Mesenchymal stem cell (in vitro differentiated cells and primary cell): Measurements from ENCODE around the gene PLXNA2.

Experiments used
- DNase-seq: peaks from one replicate; pipeline ENCODE4 v3.0.0-alpha.2; 2013
- H2AFZ ChIP-seq: one replicate; pipeline ENCODE4 v1.6.1; 2013; ENCODE audit warnings: low read depth, mild to moderate bottlenecking, control low read depth, inconsistent platforms, low read length, moderate library complexity
- H2AK5ac ChIP-seq: 2 replicates; pipeline ENCODE4 v1.6.1; 2013; ENCODE audit warnings: low read length, moderate library complexity, mild to moderate bottlenecking, inconsistent platforms; ENCODE audit not compliant: severe bottlenecking
- H2BK120ac ChIP-seq: one replicate; pipeline ENCODE4 v1.6.1; 2013; ENCODE audit warnings: low read depth, mild to moderate bottlenecking, inconsistent platforms, low read length, moderate library complexity
- H2BK12ac ChIP-seq, 2 experiments: one replicate each; pipeline ENCODE4 v1.6.1; 2013; ENCODE audit warnings: inconsistent platforms in 2 of 2, low read length in 2 of 2, mild to moderate bottlenecking in 2 of 2, moderate library complexity in 2 of 2, control low read depth in 1 of 2
- H2BK15ac ChIP-seq: one replicate; pipeline ENCODE4 v1.6.1; 2013; ENCODE audit warnings: mild to moderate bottlenecking, low read depth, inconsistent platforms; ENCODE audit not compliant: poor library complexity, severe bottlenecking
- H2BK5ac ChIP-seq: 2 replicates; pipeline ENCODE4 v1.6.1; 2013; ENCODE audit warnings: low read depth, mild to moderate bottlenecking, low read length, control low read depth, inconsistent platforms; ENCODE audit not compliant: poor library complexity, severe bottlenecking
- H3K14ac ChIP-seq, 2 experiments: one replicate each; pipeline ENCODE4 v1.6.1; 2013; ENCODE audit warnings: inconsistent platforms in 2 of 2, low read length in 2 of 2, control low read depth in 1 of 2, mild to moderate bottlenecking in 1 of 2, moderate library complexity in 1 of 2
- H3K18ac ChIP-seq, 2 experiments: one replicate each; pipeline ENCODE4 v1.6.1; 2013; ENCODE audit warnings: inconsistent platforms in 2 of 2, low read length in 2 of 2, control low read depth in 1 of 2, low read depth in 1 of 2, mild to moderate bottlenecking in 1 of 2
- H3K23ac ChIP-seq, 2 experiments: one replicate each; pipeline ENCODE4 v1.6.1; 2013; ENCODE audit warnings: inconsistent platforms in 2 of 2, low read length in 2 of 2, mild to moderate bottlenecking in 2 of 2, moderate library complexity in 2 of 2, control low read depth in 1 of 2
- H3K27ac ChIP-seq: 2 replicates; pipeline ENCODE4 v1.5.1; 2013; ENCODE audit warnings: mild to moderate bottlenecking, moderate library complexity, low read length, control low read depth, inconsistent platforms; ENCODE audit not compliant: poor library complexity, severe bottlenecking
- H3K27me3 ChIP-seq, 2 experiments: 2 replicates each; pipeline versions ENCODE4 v1.6.1 to v1.7.0; 2013; ENCODE audit warnings: low read length in 2 of 2, mild to moderate bottlenecking in 2 of 2, moderate library complexity in 2 of 2, control low read depth in 1 of 2, inconsistent platforms in 1 of 2; ENCODE audit not compliant: control insufficient read depth in 1 of 2, insufficient read depth in 1 of 2
- H3K36me3 ChIP-seq, 2 experiments: 2 replicates each; pipeline versions ENCODE4 v1.6.1 to v1.7.0; 2013; ENCODE audit warnings: low read length in 2 of 2, control low read depth in 1 of 2, inconsistent platforms in 1 of 2, low read depth in 1 of 2, mild to moderate bottlenecking in 1 of 2; ENCODE audit not compliant: insufficient read depth in 2 of 2, control insufficient read depth in 1 of 2
- H3K4ac ChIP-seq, 2 experiments: one replicate each; pipeline ENCODE4 v1.6.1; 2013; ENCODE audit warnings: inconsistent platforms in 2 of 2, low read length in 2 of 2, mild to moderate bottlenecking in 2 of 2, moderate library complexity in 2 of 2, control low read depth in 1 of 2, low read depth in 1 of 2
- H3K4me1 ChIP-seq: 2 replicates; pipeline ENCODE4 v1.6.1; 2013; ENCODE audit warnings: low read depth, low read length, control low read depth; ENCODE audit not compliant: control insufficient read depth, insufficient read depth
- H3K4me2 ChIP-seq: 2 replicates; pipeline ENCODE4 v1.6.1; 2013; ENCODE audit warnings: low read length, mild to moderate bottlenecking, inconsistent platforms; ENCODE audit not compliant: poor library complexity, severe bottlenecking
- H3K4me3 ChIP-seq, 2 experiments: 2 replicates each; pipeline versions ENCODE4 v1.5.1 to v1.7.0; 2013; ENCODE audit warnings: low read length in 2 of 2, mild to moderate bottlenecking in 2 of 2, control low read depth in 1 of 2, low read depth in 1 of 2; ENCODE audit not compliant: insufficient read depth in 1 of 2
- H3K79me1 ChIP-seq: replicated peaks from 2 replicates; pipeline ENCODE4 v1.6.1; 2013; ENCODE audit warnings: mild to moderate bottlenecking, control low read depth, low read length, inconsistent platforms; ENCODE audit not compliant: poor library complexity, severe bottlenecking
- H3K9ac ChIP-seq: 2 replicates; pipeline ENCODE4 v1.7.0; 2013; ENCODE audit warnings: mild to moderate bottlenecking, low read length, moderate library complexity
- H3K9me3 ChIP-seq: 2 replicates; pipeline ENCODE4 v1.7.0; 2013; ENCODE audit warnings: mild to moderate bottlenecking, low read length; ENCODE audit not compliant: control insufficient read depth
- H4K8ac ChIP-seq: one replicate; pipeline ENCODE4 v1.6.1; 2013; ENCODE audit warnings: inconsistent platforms, mild to moderate bottlenecking, low read length, moderate library complexity
- H4K91ac ChIP-seq: one replicate; pipeline ENCODE4 v1.6.1; 2013; ENCODE audit warnings: mild to moderate bottlenecking, low read length, inconsistent platforms
- WGBS: methylation state at CpG from one replicate; pipeline ENCODE4 v1.1.7; 2013; ENCODE audit warnings: mixed read lengths; 5-methylcytosine and 5-hydroxymethylcytosine counted together

The PLXNA2 gene

DNA sequence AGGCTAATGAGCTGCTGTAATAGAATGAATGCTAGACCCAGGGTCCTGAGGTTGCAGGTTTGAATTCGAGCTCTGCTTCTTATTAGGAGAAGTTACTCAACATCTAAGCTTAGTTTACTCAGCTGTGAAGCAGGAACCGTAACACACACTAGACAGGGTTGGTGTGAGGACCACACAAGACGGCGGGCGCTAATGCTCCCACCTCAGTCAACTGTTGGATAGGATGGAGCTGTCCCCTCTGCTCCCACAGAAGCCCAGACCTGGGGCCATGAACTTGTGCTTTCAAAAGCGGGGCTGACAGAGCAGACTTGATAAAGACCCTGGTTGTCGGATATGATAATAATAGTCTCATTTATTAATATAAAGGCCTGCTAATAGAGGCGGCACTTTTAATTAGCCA is 234.9 kb downstream of the PLXNA2 start:
- no peak overlapping the region for H3K4ac ChIP-seq
- H4K8ac ChIP-seq: no peak overlapping the region
- no peaks in the 10 kb centered on the region for H3K36me3 ChIP-seq
- no peak overlapping the region for H3K27ac ChIP-seq
- no peaks in the 10 kb centered on the region for H3K79me1 ChIP-seq
- no peak overlapping the region for H3K9ac ChIP-seq
- H3K4me1 ChIP-seq: peaks cover 4% of the 10 kb centered on the region
- H3K18ac ChIP-seq: no peak overlapping the region
- no peak overlapping the region for H4K91ac ChIP-seq
- H2BK120ac ChIP-seq: no peak overlapping the region
- H3K27me3 ChIP-seq: no peaks in the 10 kb centered on the region
- 94% methylated on average over 6 of the region's 8 CpGs for WGBS
- DNase-seq: no peak
- H2BK12ac ChIP-seq: no peak overlapping the region
- H3K14ac ChIP-seq: no peak overlapping the region
- no peak overlapping the region for H2AFZ ChIP-seq
- no peak overlapping the region for H2AK5ac ChIP-seq
- no peak overlapping the region for H3K4me3 ChIP-seq
- H2BK15ac ChIP-seq: no peak overlapping the region
- H2BK5ac ChIP-seq: no peak overlapping the region
- H3K23ac ChIP-seq: no peak overlapping the region
- no peak overlapping the region for H3K4me2 ChIP-seq
- H3K9me3 ChIP-seq: no peaks in the 10 kb centered on the region

DNA sequence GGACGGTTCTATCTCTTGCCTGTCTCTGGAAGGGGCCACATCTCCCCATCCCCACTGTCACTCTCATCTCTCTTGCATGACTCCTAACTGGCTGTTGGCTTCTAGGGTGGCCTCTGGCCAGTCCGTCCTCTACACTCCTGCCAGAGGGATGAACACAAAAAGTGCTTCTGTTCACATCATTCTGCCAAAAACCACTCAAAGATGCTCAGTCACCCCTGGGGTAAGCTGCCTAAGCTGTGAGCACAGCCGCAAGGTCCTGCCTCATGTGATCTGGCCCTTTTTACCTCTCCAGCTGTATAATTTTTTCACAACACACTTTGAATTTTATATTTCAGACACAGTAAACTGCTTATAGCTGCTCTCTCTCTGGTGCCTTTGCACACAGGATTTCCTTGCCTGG is 235.7 kb downstream of the PLXNA2 start:
- WGBS: 93% methylated on average over 3 of the region's 3 CpGs
- Histone ChIP-seq H3K9ac (peak overlapping the region; percentile 64), H3K4me1 (peaks cover 4% of the 10 kb centered on the region)

DNA sequence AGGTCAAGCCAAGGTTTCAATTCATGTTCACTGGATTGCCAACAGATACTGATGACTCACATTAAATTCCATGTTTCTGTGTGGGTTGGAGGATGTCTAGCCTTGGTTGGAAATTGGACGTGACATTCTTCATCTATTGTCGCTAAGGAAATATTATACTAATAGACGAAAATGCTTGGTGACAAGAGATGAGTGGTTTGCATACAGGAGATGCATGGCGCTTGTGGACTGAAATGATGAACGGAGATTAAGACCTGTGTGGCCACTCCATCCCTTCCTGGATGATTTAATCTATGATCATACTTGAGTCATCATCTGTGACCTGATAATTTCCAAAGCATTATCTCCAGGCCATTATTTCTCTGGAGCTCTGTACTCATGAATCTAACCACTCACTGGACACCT is 236.2 kb downstream of the PLXNA2 start:
- no peaks in the 10 kb centered on the region for H3K27me3 ChIP-seq
- H3K79me1 ChIP-seq: no peaks in the 10 kb centered on the region
- no peak for DNase-seq
- no peak overlapping the region for H4K8ac ChIP-seq
- H2AFZ ChIP-seq: no peak overlapping the region
- H3K4me2 ChIP-seq: no peak overlapping the region
- WGBS: 86% methylated on average over 5 of the region's 5 CpGs
- no peak overlapping the region for H2BK120ac ChIP-seq
- H3K9me3 ChIP-seq: no peaks in the 10 kb centered on the region
- no peaks in the 10 kb centered on the region for H3K36me3 ChIP-seq
- no peak overlapping the region for H2BK12ac ChIP-seq
- H3K4me1 ChIP-seq: peaks cover 4% of the 10 kb centered on the region
- H3K27ac ChIP-seq: no peak overlapping the region
- H2AK5ac ChIP-seq: no peak overlapping the region
- H3K23ac ChIP-seq: no peak overlapping the region
- no peak overlapping the region for H4K91ac ChIP-seq
- H3K14ac ChIP-seq: no peak overlapping the region
- no peak overlapping the region for H2BK15ac ChIP-seq
- H3K18ac ChIP-seq: no peak overlapping the region
- H3K4me3 ChIP-seq: peak overlapping the region in 1 of 2 experiments; percentile 15
- H2BK5ac ChIP-seq: no peak overlapping the region
- peak overlapping the region; percentile 64 for H3K9ac ChIP-seq
- H3K4ac ChIP-seq: no peak overlapping the region

More for the DNA sequence above, 235.7 kb downstream of the PLXNA2 start:
- no peak overlapping the region for H2BK15ac ChIP-seq
- H3K9me3 ChIP-seq: no peaks in the 10 kb centered on the region
- no peak overlapping the region for H3K4ac ChIP-seq
- peak overlapping the region in 1 of 2 experiments; percentile 15 for H3K4me3 ChIP-seq
- no peaks in the 10 kb centered on the region for H3K79me1 ChIP-seq
- no peak overlapping the region for H3K18ac ChIP-seq
- no peak overlapping the region for H4K8ac ChIP-seq
- no peaks in the 10 kb centered on the region for H3K36me3 ChIP-seq
- no peak overlapping the region for H2BK120ac ChIP-seq
- no peak overlapping the region for H3K4me2 ChIP-seq
- H4K91ac ChIP-seq: no peak overlapping the region
- no peak overlapping the region for H3K23ac ChIP-seq
- no peak overlapping the region for H2BK5ac ChIP-seq
- no peak overlapping the region for H3K14ac ChIP-seq
- H3K27me3 ChIP-seq: no peaks in the 10 kb centered on the region
- no peak overlapping the region for H2AFZ ChIP-seq
- no peak overlapping the region for H2AK5ac ChIP-seq
- no peak overlapping the region for H3K27ac ChIP-seq
- H2BK12ac ChIP-seq: no peak overlapping the region
- no peak for DNase-seq

DNA sequence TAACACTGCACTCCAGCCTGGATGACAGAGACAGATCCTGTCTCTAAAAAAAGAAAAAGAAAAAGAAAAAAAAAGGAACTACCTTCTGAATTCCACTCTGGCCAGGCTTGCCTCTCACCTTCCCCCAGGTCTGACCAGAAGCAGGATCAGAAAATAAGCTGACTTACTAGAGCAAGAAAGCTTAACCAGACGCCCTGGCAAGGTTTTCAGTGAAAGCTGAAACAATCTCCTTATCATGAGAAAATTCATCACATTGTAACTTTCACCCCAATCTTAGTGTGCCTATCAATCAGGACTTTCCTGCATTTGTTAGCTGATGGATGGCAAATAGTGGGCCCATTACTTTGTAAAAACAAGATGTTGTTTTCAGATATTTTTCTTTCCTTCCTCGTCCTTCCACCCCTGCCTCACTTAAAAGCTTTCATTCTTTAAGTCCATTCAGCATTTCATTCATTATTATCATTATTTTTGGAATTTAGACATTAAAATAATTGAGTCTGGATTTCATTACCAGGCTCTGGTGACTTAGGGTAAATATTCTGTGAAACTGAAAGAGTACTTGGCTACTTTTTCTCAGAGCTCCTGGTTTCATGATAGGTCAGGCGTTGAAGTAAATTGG is 236.8 kb downstream of the PLXNA2 start:
- Histone ChIP-seq H2BK12ac (no peak overlapping the region), H3K4me3 (peak overlapping the region in 1 of 2 experiments; percentile 15), H2AK5ac (no peak overlapping the region), H3K79me1 (no peaks in the 10 kb centered on the region), H4K91ac (no peak overlapping the region), H3K4ac (no peak overlapping the region), H2BK5ac (no peak overlapping the region), H2AFZ (no peak overlapping the region), H3K4me2 (no peak overlapping the region), H2BK120ac (no peak overlapping the region), H2BK15ac (no peak overlapping the region), H3K18ac (no peak overlapping the region), H3K27ac (no peak overlapping the region), H3K14ac (no peak overlapping the region), H3K36me3 (no peaks in the 10 kb centered on the region), H4K8ac (no peak overlapping the region), H3K23ac (no peak overlapping the region), H3K27me3 (no peaks in the 10 kb centered on the region), H3K9me3 (no peaks in the 10 kb centered on the region), H3K9ac (peak overlapping the region; percentile 49), H3K4me1 (peaks cover 4% of the 10 kb centered on the region)
- 75% methylated on average over 2 of the region's 3 CpGs for WGBS
- no peak for DNase-seq
